Prostate gland (tissue), 2 donors: Measurements from ENCODE around the gene ADAMTS2.

ENCODE experiments used
- CTCF ChIP-seq, 4 experiments: fragments of 200-600 bp in 2 of 4; fragments of 450-650 bp in 2 of 4; sonication (generic) in 2 of 4; IDR thresholded peaks; 1 replicate in 3 of 4; 2 replicates in 1 of 4; pipeline ENCODE4 v1.5.1; 2016 to 2019; ENCODE audit warnings: antibody characterized with exemption in 4 of 4, mild to moderate bottlenecking in 2 of 4, moderate library complexity in 2 of 4
- POLR2AphosphoS5 ChIP-seq: sonication (generic); formaldehyde crosslinking; IDR thresholded peaks from one replicate; pipeline ENCODE4 v1.6.1; 2017; ENCODE audit warnings: antibody characterized with exemption

DNA sequence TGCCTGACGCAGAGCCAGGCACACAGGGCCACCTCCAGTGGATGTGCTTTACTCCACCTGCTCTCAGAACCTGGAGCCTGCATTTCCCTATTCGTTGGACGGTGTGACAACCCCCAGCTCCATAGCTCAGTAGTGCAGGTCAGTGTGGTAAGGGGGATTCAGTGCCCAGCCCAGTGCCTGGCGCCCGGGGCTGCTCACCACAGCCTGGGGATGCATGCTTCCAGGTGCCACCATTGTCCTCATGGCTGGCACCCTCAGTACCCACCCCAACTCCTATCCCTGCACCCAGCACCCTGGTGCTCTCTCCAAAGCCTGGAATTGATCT, 32.8 kb upstream of the ADAMTS2 start:
- TF ChIP-seq CTCF (IDR thresholded peaks at IDR 0.05): no peak
- no peak for TF ChIP-seq POLR2AphosphoS5
